Activated T-cell treated with anti-CD3 and anti-CD28 coated beads, Interleukin-2, amount 50 U/mL, for 48 hours (primary cell): ENCODE measurements around the gene TIE1.
"Not testable (repeated sequence)": the region's sequence is repeated elsewhere in the genome, so short reads cannot be mapped to it uniquely, and the experiment has no call there.

Experiments
- DNase-seq, 2 experiments: peaks; one replicate each; pipeline ENCODE4 v3.0.0-alpha.2; 2020

The TIE1 gene

DNA sequence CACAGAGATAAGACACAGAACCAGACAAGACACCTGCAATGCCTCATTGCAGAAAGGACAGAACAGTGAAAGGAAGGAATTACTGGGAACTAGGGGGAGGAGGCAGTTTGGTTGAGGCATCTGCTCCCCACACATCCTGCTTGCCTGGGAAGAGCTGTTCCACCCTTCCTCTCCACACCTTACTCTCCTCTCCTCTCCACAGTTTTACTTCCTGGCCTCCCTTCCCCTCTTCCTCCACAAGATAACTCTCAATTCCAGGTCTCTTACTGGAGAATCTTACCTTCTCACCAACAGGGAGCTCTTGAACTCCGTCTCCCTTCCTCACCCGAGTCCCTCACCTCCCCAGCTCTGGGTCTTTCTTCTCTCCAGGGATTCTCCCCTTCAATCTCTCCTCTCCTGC lies 64.9 kb downstream of the TIE1 start:
- no peak for DNase-seq

DNA sequence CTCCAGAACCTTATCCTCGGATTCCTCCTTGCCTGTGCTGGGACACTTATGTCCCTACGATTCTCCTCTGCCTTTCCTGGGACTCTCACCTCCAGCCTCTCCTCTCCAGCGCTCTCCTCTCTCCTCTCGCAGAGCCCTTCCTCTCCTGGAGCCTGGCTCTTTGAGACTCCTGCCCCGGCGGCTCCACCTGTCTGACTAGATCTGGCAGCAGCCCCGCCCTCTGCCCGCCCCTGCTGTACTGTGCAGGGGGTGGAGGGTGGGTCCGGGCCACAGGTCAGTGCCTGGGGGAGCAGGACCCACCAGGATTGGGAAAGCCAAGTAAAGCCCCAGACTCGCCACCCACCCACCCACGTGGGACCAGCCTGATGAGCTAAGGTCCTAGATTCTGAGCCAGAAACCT lies 65.4 kb downstream of the TIE1 start:
- no peak for DNase-seq

DNA sequence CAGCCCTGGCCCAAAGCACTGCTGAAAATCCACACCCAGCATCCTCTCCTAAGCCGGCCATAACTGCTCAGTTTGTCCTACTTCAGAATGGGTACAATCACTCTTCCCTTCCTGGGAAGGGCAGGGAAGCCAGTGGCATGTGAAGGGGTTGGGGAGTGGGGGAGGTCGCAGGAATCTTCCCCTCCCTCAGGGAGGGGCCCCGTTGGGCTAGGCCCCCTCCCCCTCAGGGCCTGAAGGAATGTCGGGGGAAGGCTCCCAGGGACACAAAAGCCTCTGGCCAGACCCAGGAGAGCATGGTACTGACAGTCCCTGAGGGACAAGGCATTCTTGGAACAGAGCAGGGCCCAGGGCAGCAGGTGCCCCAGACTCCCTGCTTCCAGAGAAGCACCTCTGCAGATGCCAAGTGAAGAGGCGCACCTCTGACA lies 65.8 kb downstream of the TIE1 start:
- DNase-seq, result no peak

DNA sequence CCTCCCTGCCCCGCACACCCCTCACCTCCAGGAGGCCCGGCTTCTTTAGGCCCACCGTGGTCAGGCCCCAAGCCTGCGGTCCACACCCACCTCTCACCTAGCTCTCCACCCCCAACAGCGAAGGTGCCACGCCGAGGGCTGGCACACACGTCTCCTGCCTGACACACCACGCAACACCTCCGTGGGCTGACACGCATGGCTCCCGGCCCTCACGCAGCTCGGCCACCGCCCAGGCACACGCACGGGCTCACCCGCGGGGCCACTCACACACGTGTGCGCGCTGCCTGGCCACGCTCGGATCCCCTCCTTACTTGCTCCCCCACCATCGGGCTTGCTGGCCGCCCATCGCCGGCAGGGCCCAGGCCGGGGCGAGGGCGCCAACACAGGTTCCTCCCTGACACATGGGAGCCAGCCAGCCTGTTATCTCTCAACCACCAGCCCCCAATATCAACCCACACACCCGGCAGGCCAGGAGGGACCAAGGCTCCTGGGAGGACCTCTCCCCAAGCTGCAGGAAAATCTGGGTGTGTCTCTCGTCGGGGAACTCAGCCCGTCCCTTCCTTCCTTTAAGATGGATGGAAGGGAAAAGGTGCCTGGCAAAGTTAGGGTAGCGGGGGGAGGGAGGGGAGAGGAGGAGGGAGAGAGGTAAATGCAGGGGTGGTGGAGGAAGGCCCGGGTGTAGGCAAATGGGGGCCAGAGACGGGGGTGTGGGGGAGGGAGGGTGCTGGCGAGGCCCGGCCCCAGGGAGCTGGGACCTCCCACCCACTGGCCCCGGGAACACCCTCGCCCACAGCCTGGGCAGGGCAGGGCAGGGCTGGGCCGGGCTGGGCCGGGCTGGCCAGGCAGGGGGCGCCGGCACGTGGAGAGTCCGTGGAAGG lies 66.5 kb downstream of the TIE1 start:
- DNase-seq, result peak; percentile 55 to 59

DNA sequence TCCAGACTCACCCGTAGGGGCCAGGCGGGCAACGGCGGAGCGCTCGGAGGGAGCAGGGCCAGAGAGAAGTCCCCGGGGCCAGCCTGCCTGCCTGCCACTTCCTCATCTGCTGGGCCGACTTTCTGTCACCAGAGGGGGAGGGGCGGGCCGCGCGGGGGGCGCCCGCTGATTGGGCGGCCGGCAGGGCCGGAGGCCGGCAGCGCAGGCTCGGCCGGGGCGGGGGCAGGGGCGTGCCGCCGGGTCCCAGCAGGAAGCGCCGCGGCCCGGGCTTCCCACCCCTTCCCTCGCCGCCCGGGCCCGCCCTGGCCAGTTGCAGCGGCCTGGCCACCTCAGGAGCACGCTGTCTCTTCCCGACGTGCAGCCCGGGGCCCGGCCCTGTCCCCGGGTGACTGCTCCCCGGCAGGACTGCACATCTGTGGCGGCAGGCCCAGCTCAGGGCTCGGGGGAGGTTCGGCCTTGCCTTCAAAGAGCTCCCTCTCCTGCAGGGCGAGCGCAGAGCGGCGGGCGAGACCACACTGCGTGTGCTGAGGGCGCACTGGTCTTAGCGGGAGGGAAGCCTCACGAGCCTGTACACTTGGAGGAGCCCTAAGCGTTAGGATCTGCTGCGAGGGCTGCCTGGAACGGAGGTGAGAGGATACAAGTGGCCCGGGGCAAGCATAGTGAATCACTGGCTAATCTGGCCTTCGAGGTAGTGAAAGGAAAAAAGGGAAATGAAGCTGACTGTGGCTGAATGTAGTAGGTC lies 67.3 kb downstream of the TIE1 start, which contains the start of gene ELOVL1:
Gene ELOVL1, minus strand, starts transcription at position 108 of the 742 bp plus-strand sequence. CDS start 2,402 bp downstream, outside the sequence.
- peak; percentile 92 to 94 for DNase-seq

DNA sequence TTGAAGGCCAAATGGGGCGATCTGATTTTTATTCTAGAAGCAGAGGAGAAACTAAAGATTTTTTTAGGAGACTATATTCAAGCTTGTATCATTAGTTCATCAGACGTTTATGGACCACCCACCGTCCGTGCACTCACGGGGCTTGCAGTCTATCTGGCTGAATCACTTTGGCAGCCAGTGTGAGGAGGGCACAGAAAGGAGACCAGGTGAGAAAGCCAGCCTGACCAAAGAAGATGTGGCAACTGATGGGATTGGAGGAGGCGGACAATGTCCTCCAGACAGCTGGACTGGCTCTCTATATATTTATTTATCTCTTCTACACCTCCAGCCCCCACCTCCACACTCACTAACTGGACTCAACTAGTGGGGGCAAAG lies 67.9 kb downstream of the TIE1 start:
- DNase-seq, result no peak

DNA sequence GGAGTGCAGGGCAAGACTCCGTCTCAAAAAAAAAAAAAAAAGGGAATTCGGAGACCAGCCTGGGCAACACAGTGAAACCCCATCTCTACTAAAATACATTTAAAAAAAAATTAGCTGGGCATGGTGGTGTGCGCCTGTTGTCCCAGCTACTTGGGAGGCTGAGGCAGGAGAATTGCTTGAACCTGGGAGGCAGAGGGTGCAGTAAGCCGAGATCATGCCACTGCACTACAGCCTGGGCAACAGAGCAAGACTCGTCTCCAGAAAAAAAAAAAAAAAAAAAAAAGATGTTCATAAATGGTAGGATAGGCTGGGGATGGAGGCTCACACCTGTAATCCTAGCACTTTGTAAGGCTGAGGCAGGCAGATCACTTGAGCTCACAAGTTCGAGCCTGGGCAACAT lies 69.0 kb downstream of the TIE1 start:
- DNase-seq, result not testable (repeated sequence)

DNA sequence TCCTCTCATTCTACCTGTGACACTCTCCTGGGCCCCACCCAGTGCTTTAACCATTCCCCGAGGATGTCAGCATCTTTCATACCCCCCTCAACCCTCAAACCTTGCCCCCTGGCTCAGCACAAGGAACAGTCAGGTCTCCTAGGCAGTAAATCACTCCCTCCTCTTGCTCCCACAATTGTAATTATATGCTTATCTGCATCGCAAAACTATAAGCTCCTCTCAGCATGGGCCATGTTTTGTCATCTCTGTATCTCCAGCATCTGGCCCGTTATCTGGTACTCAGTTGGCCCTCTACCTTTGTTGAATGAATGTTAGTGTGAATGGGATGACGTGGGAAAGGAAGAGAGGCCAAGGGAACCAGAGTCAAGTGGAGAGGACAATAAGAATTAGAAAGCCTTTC lies 69.8 kb downstream of the TIE1 start:
- DNase-seq, result no peak

DNA sequence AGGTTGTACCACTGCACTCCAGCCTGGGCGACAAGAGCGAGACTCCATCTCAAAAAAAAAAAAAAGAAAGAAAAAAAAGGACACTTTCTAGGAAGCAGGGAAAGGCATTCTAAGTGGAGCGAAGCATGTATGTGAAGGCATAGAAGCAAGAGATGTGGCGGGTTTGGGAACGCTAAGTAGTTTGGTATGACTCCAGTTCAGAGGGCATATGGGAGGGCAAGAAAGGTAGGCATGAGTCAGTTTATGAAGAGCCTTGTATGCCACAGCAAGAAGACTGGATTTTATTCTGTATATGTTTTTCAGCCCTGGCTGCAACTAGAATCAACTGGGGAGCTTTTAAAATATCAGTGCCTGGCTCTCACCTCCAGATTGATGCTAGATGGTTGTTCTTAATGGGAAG lies 71.4 kb downstream of the TIE1 start:
- no peak for DNase-seq
